Activated T-helper 1 cell treated with anti-CD3 and anti-CD28 coated beads, Interleukin-2, amount 50 U/mL, for 16 hours (primary cell): Measurements from ENCODE around the gene FAM229A.

Experiments used
- DNase-seq, 2 donors: peaks; one replicate each; pipeline ENCODE4 v3.0.0-alpha.2; 2020; ENCODE audit warnings: low read depth in 1 of 2, low spot score in 1 of 2

The FAM229A gene

GRCh38 chr1:32350785-32351398, 11.4 kb downstream of the FAM229A start:
- peak; percentile 59 to 68 for DNase-seq

DNA sequence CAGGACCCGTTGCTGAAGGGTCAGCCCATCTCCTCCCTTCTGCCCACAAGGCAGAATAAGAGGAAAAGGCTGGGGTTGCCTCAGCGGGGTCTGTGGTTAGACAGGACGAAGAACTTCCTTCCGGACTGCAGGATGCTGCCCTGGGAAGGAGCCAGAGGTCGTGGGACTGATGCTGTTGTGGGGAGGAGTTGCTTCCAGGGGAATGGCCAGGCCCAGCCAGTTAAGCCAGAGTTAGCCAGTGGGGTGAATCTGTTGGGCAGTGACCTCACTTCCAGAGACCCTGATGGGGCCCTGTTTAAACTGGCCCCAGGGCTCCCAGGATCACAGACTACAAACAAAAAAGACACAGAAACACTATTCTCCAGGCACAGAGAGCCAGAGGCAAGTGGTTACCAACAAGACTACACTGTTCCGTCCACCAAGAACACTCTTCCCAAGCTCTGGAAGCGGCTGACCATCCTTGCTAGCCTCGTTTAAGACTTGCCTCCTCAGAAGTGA, 13.0 kb downstream of the FAM229A start:
- no peak for DNase-seq

DNA sequence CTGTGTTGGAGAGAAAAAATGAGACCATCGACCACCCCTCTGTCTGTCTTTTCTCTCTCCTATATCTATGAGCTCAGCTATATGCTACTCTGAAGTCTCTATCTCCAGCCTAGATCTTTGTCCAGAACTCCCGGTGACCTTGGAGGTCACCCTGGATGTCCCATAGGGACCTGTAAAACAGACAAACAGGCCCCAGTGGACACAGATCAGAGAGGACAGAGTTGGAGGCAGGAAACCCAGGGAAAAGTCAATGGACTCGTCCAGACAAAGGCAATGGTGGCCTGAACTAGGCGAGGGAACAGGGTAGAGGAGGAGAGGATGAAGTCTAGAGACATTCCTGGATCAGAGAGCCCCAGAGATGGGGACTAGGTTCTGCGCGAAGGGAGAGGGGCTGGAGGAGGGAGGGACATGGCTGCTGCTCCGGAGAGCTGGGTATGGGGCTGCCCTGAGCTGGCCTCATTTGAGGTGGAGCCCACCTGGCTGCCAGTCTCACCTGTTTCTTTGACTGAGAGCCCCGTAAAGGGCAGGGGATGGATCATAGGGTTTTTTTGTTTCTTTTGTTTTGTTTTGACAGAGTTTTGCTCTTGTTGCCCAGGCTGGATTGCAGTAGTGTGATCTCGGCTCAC, 15.6 kb downstream of the FAM229A start:
- DNase-seq, result no peak

- DNase-seq, result no peak
These were observed 16.9 kb downstream of the FAM229A start for GRCh38 chr1:32345289-32345827.

GRCh38 chr1:32342704-32343103, 19.6 kb downstream of the FAM229A start:
- DNase-seq, result no peak

- no peak for DNase-seq
These were observed 20.3 kb downstream of the FAM229A start for GRCh38 chr1:32341971-32342370.

DNA sequence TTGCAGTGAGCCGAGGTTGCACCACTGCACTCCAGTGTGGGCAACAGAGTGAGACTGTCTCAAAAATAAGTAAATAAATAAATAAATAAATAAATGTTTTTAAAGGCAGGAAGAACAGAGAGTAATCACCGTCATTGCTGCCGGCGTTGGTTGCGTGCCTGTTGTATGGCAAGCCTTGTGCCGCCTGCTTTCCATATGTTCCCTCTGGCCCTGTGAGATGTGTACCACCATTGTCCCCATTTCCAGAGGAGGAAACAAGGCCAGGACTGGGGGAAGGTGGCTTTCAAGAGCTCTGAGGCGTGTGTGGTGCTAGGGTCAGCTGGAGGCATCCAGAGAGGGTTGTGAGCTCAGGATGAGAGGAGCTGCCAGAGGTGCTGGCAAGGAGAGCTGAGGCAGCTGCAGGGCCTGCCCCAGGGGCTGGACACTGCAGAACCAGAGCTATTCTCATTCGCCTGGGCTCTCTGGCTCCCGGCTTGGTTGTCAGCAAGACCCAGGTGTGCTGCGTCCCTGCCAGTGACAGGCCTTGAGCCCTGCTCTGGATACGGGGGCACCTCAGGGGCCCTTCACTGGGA, 21.0 kb downstream of the FAM229A start:
- DNase-seq, result no peak

GRCh38 chr1:32339363-32339978, 22.8 kb downstream of the FAM229A start:
- DNase-seq, result no peak

GRCh38 chr1:32338637-32339145, 23.6 kb downstream of the FAM229A start:
- no peak for DNase-seq

GRCh38 chr1:32337855-32338636, 24.2 kb downstream of the FAM229A start:
- DNase-seq, result no peak

DNA sequence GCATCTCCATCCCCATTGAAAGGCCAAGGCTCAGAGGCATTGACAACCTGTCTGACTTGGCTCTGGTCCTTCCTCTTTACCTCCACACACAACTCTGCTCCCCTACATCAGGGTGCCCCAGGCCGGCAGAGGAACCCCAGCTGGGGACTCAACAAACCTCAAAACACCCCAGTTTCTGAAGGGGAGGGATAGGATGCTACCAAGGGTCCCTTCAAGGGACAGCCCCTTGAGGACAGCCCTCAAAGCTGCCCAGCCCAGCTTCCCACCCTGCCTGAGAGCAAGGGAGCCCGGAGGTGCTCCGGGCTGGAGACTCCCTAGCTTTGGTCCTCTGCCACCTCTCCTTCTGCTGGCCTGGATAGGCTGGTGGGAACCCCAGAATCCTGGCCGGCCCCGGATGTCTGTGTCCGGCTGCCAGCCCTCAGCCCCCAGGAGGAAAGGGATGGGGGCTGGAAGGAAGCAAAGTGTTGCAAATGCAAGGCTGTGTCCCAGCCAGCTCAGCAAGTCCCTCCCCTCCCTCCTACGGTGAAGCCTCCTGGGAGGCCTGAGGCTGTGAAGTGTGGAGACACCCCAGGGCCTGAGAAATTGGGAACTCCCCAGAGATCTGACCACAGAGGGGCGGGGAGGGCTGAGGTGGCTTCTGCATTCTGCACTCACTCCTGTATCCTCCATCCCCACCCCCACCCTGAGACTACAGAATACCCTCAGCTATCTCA, 25.2 kb downstream of the FAM229A start:
- DNase-seq, result peak in 1 of 2 donors; percentile 38

GRCh38 chr1:32336591-32336932, 25.7 kb downstream of the FAM229A start:
- DNase-seq, result no peak

- DNase-seq, result peak; percentile 77 to 81
These were observed 26.3 kb downstream of the FAM229A start, which contains the start of gene MARCKSL1 for GRCh38 chr1:32335790-32336590. Gene MARCKSL1 (minus strand): TSS chr1:32336233. CDS start chr1:32336033, 200 bp downstream.

DNA sequence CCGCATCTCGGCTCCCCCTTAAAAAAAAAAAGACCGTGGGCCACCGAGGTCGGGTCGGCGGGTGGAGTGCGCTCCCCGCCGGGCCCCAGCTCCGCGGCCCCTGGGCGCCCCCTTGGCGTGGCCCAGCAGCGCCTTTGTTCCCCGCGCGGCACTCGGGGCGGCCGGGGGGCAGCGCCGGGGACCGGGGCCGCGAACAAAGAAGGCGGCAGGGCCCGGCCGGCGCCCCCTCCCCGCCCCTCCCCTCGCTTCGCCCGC, 26.8 kb downstream of the FAM229A start:
- no peak for DNase-seq

GRCh38 chr1:32334864-32335534, 27.3 kb downstream of the FAM229A start:
- DNase-seq, result peak; percentile 40 to 56

GRCh38 chr1:32334274-32334861, 27.9 kb downstream of the FAM229A start:
- DNase-seq, result no peak

DNA sequence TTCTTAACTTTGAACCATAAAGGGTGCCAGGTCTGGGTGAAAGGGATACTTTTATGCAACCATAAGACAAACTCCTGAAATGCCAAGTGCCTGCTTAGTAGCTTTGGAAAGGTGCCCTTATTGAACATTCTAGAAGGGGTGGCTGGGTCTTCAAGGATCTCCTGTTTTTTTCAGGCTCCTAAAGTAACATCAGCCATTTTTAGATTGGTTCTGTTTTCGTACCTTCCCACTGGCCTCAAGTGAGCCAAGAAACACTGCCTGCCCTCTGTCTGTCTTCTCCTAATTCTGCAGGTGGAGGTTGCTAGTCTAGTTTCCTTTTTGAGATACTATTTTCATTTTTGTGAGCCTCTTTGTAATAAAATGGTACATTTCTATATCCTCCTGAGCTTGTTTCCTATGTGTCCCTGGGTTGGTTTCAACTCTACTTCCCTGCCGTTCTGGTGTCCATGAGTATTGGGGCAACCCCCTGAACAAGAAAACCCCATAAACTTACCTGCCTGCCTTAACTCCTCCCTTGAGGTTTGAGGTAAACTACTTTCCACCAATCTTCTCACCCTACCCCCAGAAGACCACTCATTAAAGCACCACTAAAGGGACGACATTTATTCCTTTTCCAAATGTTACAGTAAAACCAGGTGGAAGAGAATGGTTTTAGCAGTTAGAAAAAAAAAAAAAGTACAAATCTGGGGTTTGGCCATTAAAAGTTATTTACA, 28.9 kb downstream of the FAM229A start:
- no peak for DNase-seq
